PFSK-1 (cell line): Measurements from ENCODE around the gene PKM.

ENCODE experiments used
- FOXP2 ChIP-seq: optimal IDR thresholded peaks from 2 replicates; pipeline ENCODE3; 2011; ENCODE audit warnings: borderline replicate concordance, control low read depth, inconsistent platforms; ENCODE audit not compliant: insufficient read depth; ENCODE audit errors: extremely low read length, extremely low read depth
- POLR2AphosphoS5 ChIP-seq: IDR thresholded peaks from 2 replicates; pipeline ENCODE4 v1.6.1; 2012; ENCODE audit warnings: low read depth, mild to moderate bottlenecking, control low read depth, low read length, moderate library complexity
- SIN3A ChIP-seq: IDR thresholded peaks from 2 replicates; pipeline ENCODE4 v1.6.1; 2012; ENCODE audit warnings: mild to moderate bottlenecking, low read length, moderate library complexity, borderline replicate concordance; ENCODE audit not compliant: insufficient read depth
- TAF1 ChIP-seq: IDR thresholded peaks from 2 replicates; pipeline ENCODE4 v1.6.1; 2012; ENCODE audit warnings: low read length, control low read depth, borderline replicate concordance; ENCODE audit not compliant: insufficient read depth
- TF ChIP-seq, protein P1 (sequence below), 2 experiments: IDR thresholded peaks; 2 replicates each; pipeline versions ENCODE4 v1.6.1 to v1.8.0; 2011 to 2012; ENCODE audit warnings: low read depth in 2 of 2, low read length in 2 of 2, control low read depth in 1 of 2, inconsistent platforms in 1 of 2, mild to moderate bottlenecking in 1 of 2, moderate library complexity in 1 of 2; ENCODE audit not compliant: insufficient read depth in 1 of 2

Gene PKM

DNA sequence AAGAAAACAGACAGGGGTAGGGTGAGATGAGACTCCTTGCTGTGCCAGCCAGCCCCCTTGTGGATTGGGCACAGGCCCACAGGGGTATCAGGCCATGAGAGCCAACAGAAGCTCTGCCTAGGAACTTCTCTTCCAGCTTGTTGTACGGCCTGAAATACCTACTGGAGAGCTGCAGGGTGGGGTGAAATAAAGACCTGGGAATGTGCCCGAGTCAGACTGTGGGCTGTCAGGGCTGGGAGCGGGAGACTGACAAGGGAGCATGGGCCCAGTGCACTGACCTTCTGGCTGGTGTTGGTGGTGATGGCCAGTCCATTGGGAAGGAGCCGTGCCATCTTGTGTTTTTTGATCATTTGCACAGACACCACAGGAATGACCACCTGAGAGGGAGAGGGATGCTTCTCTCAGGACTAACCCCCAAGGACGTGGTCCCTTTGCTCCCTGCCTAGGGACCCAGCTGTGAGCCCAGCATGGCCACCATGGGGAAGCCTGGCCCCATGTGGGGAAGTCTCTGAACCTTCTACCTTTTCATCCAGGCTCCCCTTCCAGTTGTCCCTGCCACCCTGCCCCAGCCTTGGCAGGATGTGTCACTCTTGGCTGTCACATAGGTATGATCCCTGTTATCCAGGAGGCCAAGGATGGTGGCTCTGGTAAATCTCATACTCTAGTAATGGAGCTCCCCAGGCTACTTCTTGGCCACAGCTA is 64.1 kb downstream of the PKM start:
- TF ChIP-seq POLR2AphosphoS5: no peak

DNA sequence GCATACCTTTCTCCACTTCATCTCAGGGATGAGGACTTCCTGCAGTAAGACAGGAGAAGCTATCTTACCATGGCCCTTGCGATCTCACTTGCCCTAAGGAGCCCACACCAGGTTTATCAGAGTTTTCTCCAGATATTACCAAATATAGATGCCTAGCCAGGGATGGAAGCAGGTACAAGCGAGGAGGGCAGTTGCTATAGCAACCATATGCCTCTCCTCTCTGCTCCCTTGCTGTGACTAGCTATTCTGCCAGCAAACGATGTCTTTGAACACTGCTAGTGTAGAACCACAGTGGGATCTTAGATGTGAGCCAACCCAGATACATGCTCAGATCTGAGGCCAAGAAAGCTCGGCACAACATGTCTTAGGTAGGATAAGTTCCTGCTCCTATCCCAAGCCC is 67.3 kb downstream of the PKM start:
- TF ChIP-seq POLR2AphosphoS5 (no peak), TAF1 (no peak), SIN3A (no peak), FOXP2 (no peak)
- TF ChIP-seq, protein P1, sequence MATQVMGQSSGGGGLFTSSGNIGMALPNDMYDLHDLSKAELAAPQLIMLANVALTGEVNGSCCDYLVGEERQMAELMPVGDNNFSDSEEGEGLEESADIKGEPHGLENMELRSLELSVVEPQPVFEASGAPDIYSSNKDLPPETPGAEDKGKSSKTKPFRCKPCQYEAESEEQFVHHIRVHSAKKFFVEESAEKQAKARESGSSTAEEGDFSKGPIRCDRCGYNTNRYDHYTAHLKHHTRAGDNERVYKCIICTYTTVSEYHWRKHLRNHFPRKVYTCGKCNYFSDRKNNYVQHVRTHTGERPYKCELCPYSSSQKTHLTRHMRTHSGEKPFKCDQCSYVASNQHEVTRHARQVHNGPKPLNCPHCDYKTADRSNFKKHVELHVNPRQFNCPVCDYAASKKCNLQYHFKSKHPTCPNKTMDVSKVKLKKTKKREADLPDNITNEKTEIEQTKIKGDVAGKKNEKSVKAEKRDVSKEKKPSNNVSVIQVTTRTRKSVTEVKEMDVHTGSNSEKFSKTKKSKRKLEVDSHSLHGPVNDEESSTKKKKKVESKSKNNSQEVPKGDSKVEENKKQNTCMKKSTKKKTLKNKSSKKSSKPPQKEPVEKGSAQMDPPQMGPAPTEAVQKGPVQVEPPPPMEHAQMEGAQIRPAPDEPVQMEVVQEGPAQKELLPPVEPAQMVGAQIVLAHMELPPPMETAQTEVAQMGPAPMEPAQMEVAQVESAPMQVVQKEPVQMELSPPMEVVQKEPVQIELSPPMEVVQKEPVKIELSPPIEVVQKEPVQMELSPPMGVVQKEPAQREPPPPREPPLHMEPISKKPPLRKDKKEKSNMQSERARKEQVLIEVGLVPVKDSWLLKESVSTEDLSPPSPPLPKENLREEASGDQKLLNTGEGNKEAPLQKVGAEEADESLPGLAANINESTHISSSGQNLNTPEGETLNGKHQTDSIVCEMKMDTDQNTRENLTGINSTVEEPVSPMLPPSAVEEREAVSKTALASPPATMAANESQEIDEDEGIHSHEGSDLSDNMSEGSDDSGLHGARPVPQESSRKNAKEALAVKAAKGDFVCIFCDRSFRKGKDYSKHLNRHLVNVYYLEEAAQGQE (IDR thresholded peaks at IDR 0.05; ENCODE audit: insufficient read depth in 1 of 2, low read depth in 2 of 2, low read length in 2 of 2): no peak

DNA sequence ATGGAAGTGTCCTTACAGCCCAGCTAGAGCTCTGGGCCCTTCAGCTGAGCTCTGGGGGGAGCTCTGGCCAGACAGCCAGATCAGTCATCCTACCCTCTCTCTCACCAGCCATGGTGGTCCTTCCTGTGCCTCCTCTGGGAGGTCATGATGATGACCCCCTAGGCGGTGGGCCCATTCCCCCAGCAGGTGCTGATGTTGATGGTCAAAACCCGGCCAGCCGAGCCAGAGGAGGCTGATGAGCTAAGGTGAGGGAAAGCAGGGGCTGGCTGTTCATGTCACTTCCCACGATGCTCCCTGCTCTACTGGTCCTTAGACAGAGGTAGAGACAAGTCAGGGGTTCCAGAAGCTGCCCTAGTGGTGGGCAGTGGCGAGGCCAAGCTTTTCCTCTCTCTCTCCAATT is 68.4 kb downstream of the PKM start:
- TF ChIP-seq SIN3A: no peak
- TF ChIP-seq POLR2AphosphoS5: no peak
- TF ChIP-seq, protein P1 (IDR thresholded peaks at IDR 0.05; ENCODE audit: insufficient read depth in 1 of 2, low read depth in 2 of 2, low read length in 2 of 2): no peak
- no peak for TF ChIP-seq TAF1
- no peak for TF ChIP-seq FOXP2

DNA sequence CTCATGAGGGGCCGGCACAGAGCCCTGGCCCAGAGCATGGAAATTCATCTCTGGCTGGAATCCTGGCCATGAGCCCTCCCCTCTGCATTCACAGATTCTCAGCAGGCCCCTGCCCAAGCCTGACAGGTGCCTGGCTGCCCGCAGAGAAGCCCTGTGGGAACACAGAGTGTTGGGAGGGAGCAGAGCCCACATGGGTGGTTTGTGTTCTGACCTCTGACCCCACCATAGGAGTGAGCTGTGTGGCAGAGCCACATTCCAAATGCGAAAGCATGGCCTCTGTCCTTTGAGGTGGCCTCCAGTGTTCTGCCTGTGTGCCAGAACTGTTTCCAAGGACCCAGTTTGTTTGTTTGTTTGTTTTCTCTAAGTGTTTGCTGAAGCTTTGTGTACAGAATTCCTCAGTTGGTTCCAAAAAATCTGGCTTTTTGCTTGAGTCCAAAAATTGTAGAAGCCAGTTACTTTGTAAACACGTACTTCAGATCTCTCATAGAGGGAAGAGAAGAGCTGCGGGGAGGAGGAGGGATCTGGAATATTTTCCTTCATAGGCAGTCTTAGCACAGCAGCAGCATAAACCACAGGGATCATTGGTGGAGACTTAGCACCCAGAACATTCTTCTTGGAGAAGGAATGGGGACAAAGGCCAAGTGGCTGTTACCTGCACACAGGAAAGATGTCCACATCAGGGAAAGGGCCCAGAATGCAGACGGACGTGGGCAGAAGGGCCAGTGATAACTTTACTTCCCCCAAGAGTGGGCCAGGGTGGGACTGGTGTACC is 69.4 kb downstream of the PKM start:
- TF ChIP-seq SIN3A: no peak
- no peak for TF ChIP-seq TAF1
- TF ChIP-seq, protein P1 (IDR thresholded peaks at IDR 0.05; ENCODE audit: insufficient read depth in 1 of 2, low read depth in 2 of 2, low read length in 2 of 2): no peak
- TF ChIP-seq FOXP2: no peak
- TF ChIP-seq POLR2AphosphoS5: no peak

GRCh38 chr15:72160696-72161245 is 70.2 kb downstream of the PKM start:
- TF ChIP-seq FOXP2 (no peak), POLR2AphosphoS5 (no peak), TAF1 (no peak), SIN3A (no peak)
- TF ChIP-seq, protein P1 (IDR thresholded peaks at IDR 0.05; ENCODE audit: insufficient read depth in 1 of 2, low read depth in 2 of 2, low read length in 2 of 2): no peak
